Keratinocyte (primary cell): Measurements from ENCODE around the gene ZNF862. TPM values are rescaled to one million over a fixed set of nuclear protein-coding genes. Genes with fewer than 3 reads are reported as not detected.

Experiments
- DNase-seq: peaks from one replicate; pipeline ENCODE4 v3.0.0-alpha.2; 2011; ENCODE audit warnings: low read depth, missing footprints, low spot score
- FAIRE-seq: peaks from 2 replicates; lab custom pipeline; 2011; peaks lifted over from hg19 to GRCh38; lab: Jason Lieb, UNC
- H2AFZ ChIP-seq: 2 replicates; pipeline ENCODE4 v1.6.0; 2012; ENCODE audit warnings: low read length, control low read depth, inconsistent platforms; ENCODE audit not compliant: control insufficient read depth
- H3K27ac ChIP-seq: 2 replicates; pipeline ENCODE4 v1.5.1; 2011; ENCODE audit warnings: low read length; ENCODE audit not compliant: control insufficient read depth, insufficient read depth
- H3K27me3 ChIP-seq: 3 replicates; pipeline ENCODE4 v1.6.0; 2011; ENCODE audit warnings: low read length; ENCODE audit not compliant: control insufficient read depth, insufficient read depth; ENCODE audit errors: extremely low read depth
- H3K36me3 ChIP-seq, 2 experiments: 2 replicates in 1 of 2; 3 replicates in 1 of 2; pipeline ENCODE4 v1.5.1; 2011; ENCODE audit warnings: low read length in 2 of 2, mild to moderate bottlenecking in 1 of 2; ENCODE audit not compliant: control insufficient read depth in 2 of 2, insufficient read depth in 2 of 2; ENCODE audit errors: extremely low read depth in 1 of 2
- H3K4me1 ChIP-seq: 3 replicates; pipeline ENCODE4 v1.5.1; 2011; ENCODE audit warnings: low read length; ENCODE audit not compliant: control insufficient read depth, insufficient read depth; ENCODE audit errors: extremely low read depth
- H3K4me2 ChIP-seq: 3 replicates; pipeline ENCODE4 v1.6.0; 2011; ENCODE audit warnings: low read depth, low read length; ENCODE audit not compliant: control insufficient read depth, insufficient read depth; ENCODE audit errors: extremely low read depth
- H3K4me3 ChIP-seq, 3 experiments: fragments of 200-600 bp in 1 of 3; sonication (generic) in 1 of 3; 2 replicates in 2 of 3; 3 replicates in 1 of 3; pipeline ENCODE4 v1.5.1; 2011 to 2016; ENCODE audit warnings: low read length in 3 of 3, mild to moderate bottlenecking in 3 of 3, control low read depth in 2 of 3, inconsistent platforms in 1 of 3, low read depth in 1 of 3, mixed read lengths in 1 of 3, mixed run types in 1 of 3, moderate library complexity in 1 of 3; ENCODE audit not compliant: control insufficient read depth in 2 of 3, insufficient read depth in 2 of 3; ENCODE audit errors: extremely low read depth in 1 of 3
- H3K79me2 ChIP-seq: 2 replicates; pipeline ENCODE4 v1.6.0; 2012; ENCODE audit warnings: low read length; ENCODE audit not compliant: control insufficient read depth, insufficient read depth
- H3K9ac ChIP-seq: 3 replicates; pipeline ENCODE4 v1.6.0; 2011; ENCODE audit warnings: low read length; ENCODE audit not compliant: control insufficient read depth, insufficient read depth; ENCODE audit errors: extremely low read depth
- H3K9me1 ChIP-seq: 3 replicates; pipeline ENCODE4 v1.6.0; 2011; ENCODE audit warnings: low read length; ENCODE audit not compliant: control insufficient read depth, insufficient read depth; ENCODE audit errors: extremely low read depth
- H3K9me3 ChIP-seq: 2 replicates; pipeline ENCODE4 v1.5.1; 2012; ENCODE audit warnings: low read depth, low read length; ENCODE audit not compliant: control insufficient read depth
- H4K20me1 ChIP-seq: 3 replicates; pipeline ENCODE4 v1.6.0; 2011; ENCODE audit warnings: low read length; ENCODE audit not compliant: control insufficient read depth, insufficient read depth; ENCODE audit errors: extremely low read depth
- CTCF ChIP-seq, 3 experiments: IDR thresholded peaks in 1 of 3; conservative IDR thresholded peaks in 1 of 3; optimal IDR thresholded peaks in 1 of 3; 2 replicates in 2 of 3; 3 replicates in 1 of 3; pipeline versions ENCODE3 to v1.5.1; 2011; ENCODE audit warnings: low read length in 3 of 3, mild to moderate bottlenecking in 3 of 3, moderate library complexity in 2 of 3, control low read depth in 1 of 3, inconsistent platforms in 1 of 3; ENCODE audit not compliant: insufficient read depth in 2 of 3; ENCODE audit errors: extremely low read depth in 1 of 3
- EZH2 ChIP-seq: IDR thresholded peaks from one replicate; pipeline ENCODE4 v1.6.1; 2012; ENCODE audit warnings: inconsistent platforms, mild to moderate bottlenecking, low read length, moderate library complexity
- dilution Hi-C: fragments of 300-500 bp; cut with MboI; formaldehyde crosslinking; loops from one replicate; pipeline ENCODE4 v1.7.0; 2020; ENCODE audit warnings: low sequenced_read_pairs; ENCODE audit not compliant: extremely low pct_ligation_motif_present
- polyA plus RNA-seq, 5 experiments: library from polyadenylated mRNA; depleted of rRNA in 3 of 5; stranded (reverse) in 3 of 5; stranded (forward) in 1 of 5; unstranded in 1 of 5; fragments of >200 nt; gene quantifications; 1 replicate in 1 of 5; 2 replicates in 3 of 5; 3 replicates in 1 of 5; pipeline versions ENCODE4 v1.2.1 to v1.2.3, GENCODE V29; 2011 to 2012; ENCODE audit warnings: missing spikeins in 2 of 5, low read depth in 1 of 5, low replicate concordance in 1 of 5

ZNF862 gene
- polyA plus RNA-seq, 1 donor (not counting 4 experiments of a cell fraction or from before 2014, with no cell fraction given): 10.1 TPM

- Histone ChIP-seq H3K9me1 (no peaks in the 10 kb centered on the region), H4K20me1 (no peaks in the 10 kb centered on the region), H3K9ac (no peak overlapping the region), H3K4me2 (no peak overlapping the region), H3K79me2 (no peaks in the 10 kb centered on the region), H3K27me3 (peaks cover 18% of the 10 kb centered on the region), H2AFZ (no peak overlapping the region), H3K4me1 (no peaks in the 10 kb centered on the region), H3K27ac (no peak overlapping the region), H3K36me3 (no peaks in the 10 kb centered on the region), H3K9me3 (no peaks in the 10 kb centered on the region), H3K4me3 (no peak overlapping the region)
- TF ChIP-seq CTCF (optimal IDR thresholded peaks at IDR 0.05 in 1 of 3, IDR thresholded peaks at IDR 0.05 in 1 of 3, conservative IDR thresholded peaks at IDR 0.05 in 1 of 3; ENCODE audit: extremely low read depth in 1 of 3, insufficient read depth in 2 of 3, low read length in 3 of 3) (no peak), EZH2 (no peak)
- FAIRE-seq (no peak), DNase-seq (no peak)
- dilution Hi-C loops: no loop called here
Measured at GRCh38 chr7:149823191-149823630, 15.0 kb upstream of the ZNF862 start.

- Histone ChIP-seq H3K79me2 (no peaks in the 10 kb centered on the region), H3K4me1 (no peaks in the 10 kb centered on the region), H3K4me2 (no peak overlapping the region), H3K27me3 (peaks cover 18% of the 10 kb centered on the region), H3K36me3 (no peaks in the 10 kb centered on the region), H2AFZ (no peak overlapping the region), H3K9me3 (no peaks in the 10 kb centered on the region), H3K27ac (no peak overlapping the region), H3K9ac (no peak overlapping the region), H3K9me1 (no peaks in the 10 kb centered on the region), H4K20me1 (no peaks in the 10 kb centered on the region), H3K4me3 (no peak overlapping the region)
- dilution Hi-C loops: no loop called here
- DNase-seq (no peak), FAIRE-seq (no peak)
- no peak for TF ChIP-seq CTCF (optimal IDR thresholded peaks at IDR 0.05 in 1 of 3, IDR thresholded peaks at IDR 0.05 in 1 of 3, conservative IDR thresholded peaks at IDR 0.05 in 1 of 3; ENCODE audit: extremely low read depth in 1 of 3, insufficient read depth in 2 of 3, low read length in 3 of 3)
- no peak for TF ChIP-seq EZH2
Measured at GRCh38 chr7:149823631-149824199, 14.5 kb upstream of the ZNF862 start.
